Measurements from ENCODE around the gene SMIM36.
"Not testable (repeated sequence)": the region's sequence is repeated elsewhere in the genome, so short reads cannot be mapped to it uniquely, and the experiment has no call there.

Gene SMIM36

DNA sequence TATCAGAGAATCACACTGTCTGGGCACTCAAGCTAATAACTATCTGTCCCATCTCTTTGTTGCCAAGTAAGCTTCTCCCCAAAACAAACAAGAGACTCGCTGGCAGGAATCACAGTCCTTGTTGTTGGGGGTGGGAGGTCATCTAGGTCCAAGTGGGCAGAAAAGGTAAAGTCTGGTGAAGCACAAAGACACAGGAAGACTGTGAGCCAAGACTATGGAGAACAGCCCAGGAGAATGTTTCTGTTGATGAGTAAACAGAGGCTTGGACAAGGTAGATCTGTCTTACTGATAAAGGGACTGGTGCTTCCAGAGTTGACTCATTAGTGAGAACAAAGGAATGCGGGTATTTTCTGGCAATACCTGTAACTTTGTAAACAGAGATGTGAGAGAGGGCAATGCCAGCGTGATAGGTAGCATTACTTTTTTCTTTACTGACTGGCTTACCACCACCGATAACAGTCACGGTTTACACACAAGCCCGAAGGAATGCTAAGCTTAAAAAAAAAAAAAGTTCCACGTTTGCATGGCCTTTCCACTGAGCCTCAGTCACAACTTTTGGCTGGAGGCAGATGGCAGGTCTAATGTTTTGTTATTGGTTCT lies 78.1 kb downstream of the SMIM36 start:
- DNase-seq: no peak

DNA sequence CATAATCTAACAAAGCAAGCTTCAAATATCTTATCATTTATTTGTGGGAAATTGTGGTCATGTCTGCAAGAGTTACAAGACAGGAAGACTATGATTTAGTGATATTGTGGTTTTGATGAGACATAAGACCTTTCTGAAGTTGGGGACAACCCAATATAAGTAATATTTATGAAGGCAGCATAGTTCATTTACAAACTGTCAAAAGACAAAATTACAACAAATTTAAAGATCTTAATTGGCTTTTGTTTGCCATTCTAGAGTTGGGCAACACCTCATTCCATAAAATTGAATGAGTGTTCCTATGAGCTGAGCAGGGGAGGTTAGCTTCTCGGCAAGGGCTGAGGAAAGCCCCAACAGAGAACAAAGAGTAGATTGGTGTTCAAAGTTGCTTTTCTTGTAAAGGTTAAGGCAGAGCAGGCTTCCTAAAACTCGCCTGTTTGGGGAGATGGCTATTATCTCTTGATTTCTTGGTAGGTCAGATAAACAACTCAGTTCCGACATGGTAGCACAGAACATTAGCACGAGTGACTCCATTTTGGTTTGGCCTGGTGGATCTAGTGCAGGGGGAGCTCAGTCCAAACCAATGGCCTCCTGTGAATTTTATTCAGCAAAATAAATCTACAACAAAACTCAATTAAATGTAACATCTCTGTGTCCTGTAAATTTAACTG lies 78.8 kb downstream of the SMIM36 start:
- DNase-seq: no peak

DNA sequence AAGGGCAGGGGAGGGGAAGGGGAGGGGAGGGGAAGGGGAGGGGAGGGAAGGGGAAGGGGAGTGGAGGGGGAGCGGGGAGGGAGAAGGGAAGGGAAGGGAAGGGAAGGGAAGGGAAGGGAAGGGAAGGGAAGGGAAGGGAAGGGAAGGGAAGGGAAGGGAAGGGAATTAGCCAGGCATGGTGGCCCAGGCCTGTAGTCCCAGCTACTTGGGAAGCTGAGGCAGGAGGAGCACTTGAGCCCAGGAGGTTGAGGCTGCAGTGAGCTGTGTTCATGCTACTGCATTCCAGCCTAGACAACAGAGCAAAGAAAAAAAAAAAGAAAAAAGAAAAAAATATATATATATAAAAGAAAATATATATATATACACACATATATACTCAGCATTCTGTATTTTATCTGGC lies 79.3 kb downstream of the SMIM36 start:
- DNase-seq: not testable (repeated sequence)

DNA sequence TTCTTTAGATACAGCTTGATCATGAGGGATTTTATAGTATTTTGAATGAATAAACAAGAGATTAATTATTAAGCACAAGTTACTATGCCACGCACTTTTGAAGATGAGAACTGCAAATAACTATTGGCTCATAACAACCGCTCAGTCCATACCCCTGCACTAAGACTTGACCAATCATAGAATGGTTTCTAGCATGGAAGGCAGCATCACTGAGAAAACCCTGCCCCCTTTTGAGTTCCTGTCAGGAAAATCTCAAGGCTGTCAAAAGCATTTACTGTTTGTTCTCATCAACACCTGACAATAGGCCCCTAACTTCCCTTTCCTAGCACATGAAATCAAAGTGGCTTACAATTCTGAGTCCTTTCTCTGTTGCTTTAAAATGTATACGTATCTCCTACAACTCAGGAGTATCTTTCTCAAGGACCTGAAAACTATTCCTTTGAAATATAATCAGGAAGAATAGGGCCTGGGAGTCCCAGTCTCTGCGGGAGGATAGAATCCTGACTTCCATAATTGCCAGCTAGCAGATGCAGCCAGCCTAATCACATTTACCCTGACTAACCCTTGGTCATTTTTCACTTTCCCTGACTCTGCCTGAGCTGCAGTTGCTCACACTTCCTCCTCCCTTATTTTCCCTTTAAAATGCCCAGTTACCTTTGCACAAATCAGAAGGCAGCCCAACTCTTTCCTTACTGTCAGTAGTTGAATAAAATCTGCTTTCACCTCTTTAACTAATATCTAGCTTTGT lies 80.5 kb downstream of the SMIM36 start:
- no peak for DNase-seq

DNA sequence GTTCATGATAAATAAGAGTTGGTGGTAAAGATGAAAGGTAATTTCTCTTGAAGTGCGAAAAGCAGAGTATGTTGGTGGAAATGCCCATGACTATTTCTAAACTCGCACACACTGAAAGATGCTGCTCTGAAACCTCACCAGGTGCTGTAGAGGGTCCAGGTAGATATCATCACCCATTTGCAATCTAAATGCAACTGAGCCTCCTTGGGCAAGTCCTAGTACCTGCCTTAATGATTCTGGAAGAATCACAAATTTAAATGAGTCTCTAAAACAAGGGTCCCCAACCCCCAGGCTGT lies 83.7 kb downstream of the SMIM36 start:
- no peak for DNase-seq

DNA sequence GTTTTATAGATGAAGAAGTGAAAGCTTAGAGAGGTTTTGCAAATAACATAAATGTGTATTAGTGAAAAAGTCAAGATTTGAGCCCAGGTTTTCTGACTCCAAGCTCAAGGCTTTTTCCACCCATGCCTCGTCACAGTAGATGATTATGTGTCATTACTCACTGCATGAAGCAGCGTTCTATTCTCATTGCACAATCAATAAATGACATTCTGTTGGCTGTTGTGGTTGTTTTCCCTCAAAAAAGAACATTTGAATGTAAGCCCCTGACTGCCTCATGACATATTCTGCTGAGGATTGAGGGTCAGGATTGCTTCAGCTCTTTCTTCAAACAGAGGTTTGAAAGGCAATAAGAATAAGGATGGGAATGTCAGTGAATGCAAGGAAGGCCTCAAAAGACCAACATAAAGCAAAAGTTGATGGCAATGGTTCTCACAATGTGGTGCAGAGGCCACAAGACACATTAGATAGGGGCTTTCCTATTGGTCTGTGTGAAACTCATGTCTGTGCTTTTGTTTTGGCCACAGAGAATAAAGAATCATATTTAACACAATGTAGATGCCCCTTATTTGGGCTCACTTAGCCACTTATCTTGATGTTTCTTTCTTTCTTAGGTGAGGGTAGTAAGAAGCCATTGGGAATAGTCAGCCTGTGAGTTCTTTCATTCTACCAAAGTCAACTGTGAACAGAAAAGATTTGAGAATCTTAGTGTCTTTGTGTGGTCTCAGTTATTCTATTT lies 84.2 kb downstream of the SMIM36 start:
- DNase-seq: no peak

GRCh38 chr17:55424893-55425540 lies 86.2 kb downstream of the SMIM36 start:
- DNase-seq: no peak

DNA sequence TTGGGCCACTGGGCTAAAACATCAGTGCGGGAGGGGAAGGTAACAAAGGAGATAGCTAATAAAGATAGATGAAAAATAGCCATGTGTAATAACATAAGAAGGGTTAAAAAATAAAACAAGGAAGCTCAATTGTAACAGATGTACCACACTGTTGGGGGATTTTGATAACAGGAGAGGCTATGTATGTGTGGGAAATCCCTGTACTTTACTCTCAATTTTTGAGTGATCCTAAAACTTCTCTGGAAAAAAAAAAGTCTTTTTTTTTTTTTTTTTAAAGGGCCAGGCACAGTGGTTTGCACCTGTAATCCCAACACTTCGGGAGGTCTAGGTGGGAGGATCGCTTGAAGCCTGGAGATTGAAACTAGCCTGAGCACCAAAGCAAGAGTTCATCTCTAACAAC lies 87.7 kb downstream of the SMIM36 start:
- DNase-seq: no peak

GRCh38 chr17:55422828-55423164 lies 88.5 kb downstream of the SMIM36 start:
- DNase-seq: not testable (repeated sequence)

DNA sequence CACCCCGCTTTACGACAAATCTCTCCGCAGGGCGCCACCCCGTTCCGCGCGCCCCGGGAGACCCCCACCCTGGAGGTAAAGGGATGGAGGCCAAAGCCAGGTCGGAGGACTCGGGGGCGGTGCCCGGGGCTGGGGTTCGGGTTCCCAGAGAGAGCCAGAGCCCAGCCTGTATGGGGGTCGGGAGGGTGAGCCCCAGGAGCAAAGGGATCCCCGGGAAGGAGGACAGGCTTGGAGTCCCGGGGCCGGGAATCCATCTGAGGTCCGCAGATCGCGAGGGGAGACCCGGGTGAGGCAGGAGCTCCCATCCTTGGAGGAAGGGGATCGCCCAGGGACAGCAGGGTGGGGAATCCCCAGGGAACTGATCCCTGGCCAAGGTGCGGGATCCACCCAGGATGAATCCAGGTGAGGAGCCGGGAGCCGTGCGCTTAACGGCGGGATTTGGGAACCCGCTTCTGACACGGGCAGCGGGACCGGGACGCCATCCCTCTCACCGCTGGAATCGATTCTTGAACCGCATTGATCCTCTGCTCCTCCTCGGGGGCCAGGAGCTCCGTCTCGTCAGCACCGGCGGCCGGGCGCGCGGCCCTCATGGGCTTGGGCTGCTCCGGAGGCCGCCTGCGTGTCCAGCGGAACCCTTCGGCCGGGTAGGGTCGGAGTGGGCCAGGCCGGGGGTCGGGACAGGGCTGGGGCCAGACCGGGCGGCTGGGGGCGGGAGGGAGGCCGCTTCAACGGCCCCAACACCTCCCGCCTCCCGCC lies 89.9 kb downstream of the SMIM36 start, which contains the start of gene MMD:
MMD (minus strand) TSS at position 657 of the 756 bp plus-strand sequence; CDS start at position 517, 140 bp downstream.
- no peak for DNase-seq

- DNase-seq: peak; percentile 29
Measured at GRCh38 chr17:55420776-55421178, 90.5 kb downstream of the SMIM36 start.

GRCh38 chr17:55420067-55420775 lies 91.0 kb downstream of the SMIM36 start:
- peak; percentile 15 for DNase-seq

DNA sequence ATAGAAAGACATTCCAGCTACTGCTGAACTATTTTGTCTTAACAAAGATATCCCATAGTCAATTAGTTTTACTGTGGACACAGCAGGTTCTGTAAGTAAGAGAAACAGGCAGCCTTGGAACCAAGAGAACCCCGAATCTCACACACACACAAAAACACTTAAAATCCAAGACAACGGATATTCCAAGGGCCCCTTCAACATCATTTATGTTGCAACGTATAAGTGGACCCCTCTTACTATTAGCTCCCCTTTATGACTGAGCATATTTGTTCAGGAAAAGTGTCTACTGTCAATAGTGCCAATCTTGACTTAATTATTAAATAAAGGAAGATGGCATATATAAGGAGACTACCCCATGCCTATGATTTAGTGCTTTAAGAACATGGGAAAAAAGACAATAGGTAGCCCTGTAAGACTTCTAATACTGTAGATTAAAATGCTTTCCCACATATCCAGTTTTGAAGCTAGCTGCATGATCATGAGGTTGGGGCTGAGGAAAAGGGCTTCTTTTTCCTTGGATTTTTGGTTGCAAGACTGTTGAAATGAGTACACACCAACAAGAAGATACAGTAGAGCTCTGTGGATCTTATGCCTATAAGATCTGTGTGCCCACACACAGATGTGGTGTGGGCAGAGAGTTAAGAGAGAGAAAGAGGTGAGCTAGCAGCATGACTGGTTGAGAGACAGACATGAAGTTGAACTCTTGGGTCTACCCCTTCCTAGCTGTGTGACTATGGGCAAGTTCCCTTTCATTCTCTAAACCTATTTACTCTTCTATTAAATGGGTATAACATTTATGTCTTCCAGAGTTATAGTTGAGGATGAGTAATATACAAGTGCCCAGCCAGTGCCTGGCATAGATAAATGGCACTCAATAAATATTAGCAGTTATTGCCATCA lies 92.6 kb downstream of the SMIM36 start:
- DNase-seq: no peak

GRCh38 chr17:55417411-55418268 lies 93.6 kb downstream of the SMIM36 start:
- no peak for DNase-seq

DNA sequence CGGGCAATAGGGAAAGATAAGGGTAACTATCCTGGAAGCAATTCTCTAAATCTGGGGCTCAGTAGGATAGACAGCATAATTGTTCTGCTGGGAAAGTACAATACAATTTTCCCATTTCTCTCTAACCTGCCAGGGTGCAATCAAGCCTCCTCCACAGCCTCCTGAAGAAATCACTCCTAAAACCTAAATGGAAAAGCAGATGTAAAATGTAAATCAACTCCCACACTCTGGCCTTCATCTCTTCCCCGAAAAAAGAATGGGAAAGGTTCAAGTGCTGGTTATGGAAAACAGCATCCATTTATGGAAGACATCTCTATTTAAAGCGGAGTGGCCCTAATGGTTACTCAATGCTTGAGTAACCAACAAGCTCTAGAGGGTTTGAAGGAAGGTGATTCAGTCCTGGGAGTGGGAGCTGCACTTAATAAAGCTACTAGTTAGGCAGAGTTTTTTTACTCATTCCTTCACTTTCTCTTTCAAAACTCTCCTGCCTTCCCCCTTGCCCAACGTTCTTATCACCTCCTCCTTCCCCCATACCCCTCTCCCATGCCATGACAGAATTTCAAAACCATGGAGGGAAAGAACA lies 94.7 kb downstream of the SMIM36 start:
- no peak for DNase-seq

DNA sequence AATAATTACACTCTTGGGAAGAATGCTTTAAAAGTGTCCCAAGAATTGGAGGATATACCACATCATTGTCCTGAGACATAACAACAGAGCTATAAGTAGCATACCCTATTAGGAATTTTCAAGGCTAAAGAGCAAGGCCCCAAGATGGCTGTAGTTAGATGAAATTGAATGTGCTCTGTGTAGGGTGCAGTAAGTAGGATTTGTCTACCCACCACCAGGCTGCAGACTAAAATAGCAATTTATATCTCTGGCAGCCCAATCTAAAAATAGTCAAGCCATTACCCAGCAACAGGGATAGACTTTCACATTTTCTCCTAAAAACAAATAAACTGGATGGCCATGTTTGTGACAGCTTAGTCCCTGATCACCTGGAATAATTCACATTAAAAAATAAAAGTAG lies 95.3 kb downstream of the SMIM36 start:
- no peak for DNase-seq

GRCh38 chr17:55414983-55415382 lies 96.3 kb downstream of the SMIM36 start:
- no peak for DNase-seq

GRCh38 chr17:55413825-55414489 lies 97.3 kb downstream of the SMIM36 start:
- DNase-seq: no peak

DNA sequence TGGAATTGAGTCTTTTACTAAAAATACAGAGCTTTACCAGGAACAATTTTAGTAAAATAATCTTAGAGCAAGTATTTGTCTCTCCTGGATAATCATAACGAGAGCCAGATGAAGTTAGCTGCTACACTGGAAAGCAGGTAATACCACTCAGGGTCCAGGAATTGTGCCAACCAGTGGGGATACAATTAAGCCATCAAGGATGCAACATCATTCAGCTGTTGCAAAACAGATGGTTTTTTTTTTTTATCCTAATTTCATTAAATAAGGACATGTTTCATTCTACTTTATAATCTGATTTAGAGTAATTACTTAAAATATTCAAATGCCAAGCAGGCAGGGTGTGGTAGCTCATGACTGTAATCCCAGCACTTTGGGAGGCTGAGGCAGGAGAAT lies 99.8 kb downstream of the SMIM36 start:
- no peak for DNase-seq

All from stimulated activated naive CD4-positive, alpha-beta T cell treated with Interleukin-2 at 50 U/mL for 16 hours (primary cell).